Thymus (tissue), 11 donors: Measurements from ENCODE around the gene PRMT6. TPM values are rescaled to one million over a fixed set of nuclear protein-coding genes. Genes with fewer than 3 reads are reported as not detected.

Experiments used
- DNase-seq, 9 donors: peaks; one replicate each; pipeline ENCODE4 v3.0.0-alpha.2; 2013; ENCODE audit warnings: low spot score in 9 of 9, low read depth in 6 of 9, missing footprints in 1 of 9
- H3K27ac ChIP-seq, 2 donors: one replicate each; pipeline ENCODE4 v1.5.1; 2013; ENCODE audit warnings: control low read depth in 1 of 2, low read depth in 1 of 2, low read length in 1 of 2, mild to moderate bottlenecking in 1 of 2, moderate library complexity in 1 of 2
- H3K27me3 ChIP-seq, 2 donors: one replicate each; pipeline ENCODE4 v1.5.1; 2013; ENCODE audit warnings: low read length in 1 of 2; ENCODE audit not compliant: control insufficient read depth in 2 of 2, insufficient read depth in 1 of 2
- H3K36me3 ChIP-seq, 2 donors: one replicate each; pipeline ENCODE4 v1.5.1; 2013; ENCODE audit warnings: low read length in 1 of 2, mild to moderate bottlenecking in 1 of 2, moderate library complexity in 1 of 2; ENCODE audit not compliant: control insufficient read depth in 2 of 2, insufficient read depth in 2 of 2
- H3K4me1 ChIP-seq, 2 donors: one replicate each; pipeline ENCODE4 v1.5.1; 2013; ENCODE audit warnings: low read length in 2 of 2; ENCODE audit not compliant: control insufficient read depth in 2 of 2, insufficient read depth in 2 of 2
- H3K4me3 ChIP-seq, 2 donors: one replicate each; pipeline ENCODE4 v1.5.1; 2013; ENCODE audit warnings: low read length in 2 of 2, control low read depth in 1 of 2, mild to moderate bottlenecking in 1 of 2
- H3K9me3 ChIP-seq, 2 donors: one replicate each; pipeline ENCODE4 v1.5.1; 2013; ENCODE audit warnings: low read length in 1 of 2, mild to moderate bottlenecking in 1 of 2; ENCODE audit not compliant: control insufficient read depth in 2 of 2, insufficient read depth in 1 of 2
- WGBS: extraction: QIAGEN DNeasy Blood & Tissue Kit; methylation state at CpG from one replicate; pipeline ENCODE4 v1.1.7; 2013; 5-methylcytosine and 5-hydroxymethylcytosine counted together
- polyA plus RNA-seq: library from polyadenylated mRNA; stranded (reverse); fragments of 200-250 nt; gene quantifications from one replicate; pipeline ENCODE4 v1.2.3, GENCODE V29; 2013
- total RNA-seq: library from RNA; stranded (reverse); fragments of 120-200 nt; gene quantifications from one replicate; pipeline ENCODE4 v1.2.4, GENCODE V29; 2013
- donor health status: healthy.

The PRMT6 gene
- total and polyA plus RNA-seq, 2 donors: 19.1 to 24.4 TPM

- no peak for DNase-seq
- H3K4me1 ChIP-seq: no peaks in the 10 kb centered on the region
- H3K27me3 ChIP-seq: no peaks in the 10 kb centered on the region
- H3K4me3 ChIP-seq: no peak overlapping the region
- no peak overlapping the region for H3K27ac ChIP-seq
- WGBS: 95% methylated on average over 3 of the region's 3 CpGs
- H3K9me3 ChIP-seq: no peaks in the 10 kb centered on the region
- H3K36me3 ChIP-seq: no peaks in the 10 kb centered on the region
Observed at GRCh38 chr1:107105914-107106313, 49.4 kb downstream of the PRMT6 start.

Other genes starting within 250 kb of the PRMT6 start
- gene NTNG1, start 84.4 kb downstream of the PRMT6 start, total RNA-seq: 5.1 TPM
- 1.6 TPM for gene NTNG1, start 84.4 kb downstream of the PRMT6 start, polyA plus RNA-seq